H9 (cell line): Measurements from ENCODE around the gene UBR2. TPM values are rescaled to one million over a fixed set of nuclear protein-coding genes. Genes with fewer than 3 reads are reported as not detected.

Source experiments
- DNase-seq: peaks from one replicate; pipeline ENCODE4 v3.0.0-alpha.2; 2017
- H2AFZ ChIP-seq: one replicate; pipeline ENCODE4 v1.6.1; 2013; ENCODE audit warnings: mild to moderate bottlenecking, low read length, control low read depth, moderate library complexity
- H2AK5ac ChIP-seq: 2 replicates; pipeline ENCODE4 v1.6.1; 2013; ENCODE audit warnings: low read length, control low read depth, mixed read lengths; ENCODE audit not compliant: insufficient read length
- H2BK120ac ChIP-seq: one replicate; pipeline ENCODE4 v1.6.1; 2013; ENCODE audit warnings: low read depth, mild to moderate bottlenecking, low read length, control low read depth, inconsistent platforms; ENCODE audit not compliant: poor library complexity, severe bottlenecking
- H2BK12ac ChIP-seq: 2 replicates; pipeline ENCODE4 v1.6.1; 2013; ENCODE audit warnings: low read length, control low read depth, mixed read lengths, low read depth; ENCODE audit not compliant: insufficient read length
- H2BK15ac ChIP-seq: 2 replicates; pipeline ENCODE4 v1.6.1; 2013; ENCODE audit warnings: low read depth, low read length, control low read depth
- H2BK20ac ChIP-seq: one replicate; pipeline ENCODE4 v1.6.1; 2013; ENCODE audit warnings: low read depth, mild to moderate bottlenecking, low read length, control low read depth, inconsistent platforms; ENCODE audit not compliant: poor library complexity, severe bottlenecking
- H2BK5ac ChIP-seq: 2 replicates; pipeline ENCODE4 v1.6.1; 2013; ENCODE audit warnings: low read length, control low read depth, mixed read lengths; ENCODE audit not compliant: insufficient read length
- H3K14ac ChIP-seq: 2 replicates; pipeline ENCODE4 v1.6.1; 2013; ENCODE audit warnings: low read length, control low read depth; ENCODE audit not compliant: insufficient read depth
- H3K18ac ChIP-seq: 2 replicates; pipeline ENCODE4 v1.6.1; 2013; ENCODE audit warnings: low read depth, mild to moderate bottlenecking, mixed read lengths, low read length, control low read depth; ENCODE audit not compliant: insufficient read length
- H3K23ac ChIP-seq: 2 replicates; pipeline ENCODE4 v1.6.1; 2013; ENCODE audit warnings: low read length, control low read depth, mixed read lengths, low read depth; ENCODE audit not compliant: insufficient read length
- H3K23me2 ChIP-seq: 2 replicates; pipeline ENCODE4 v1.6.1; 2013; ENCODE audit warnings: low read depth, mild to moderate bottlenecking, mixed read lengths, low read length, control low read depth; ENCODE audit not compliant: insufficient read length, poor library complexity, severe bottlenecking
- H3K27ac ChIP-seq: 2 replicates; pipeline ENCODE4 v1.5.1; 2013; ENCODE audit warnings: low read length, control low read depth, mixed read lengths, low read depth; ENCODE audit not compliant: insufficient read length
- H3K27me3 ChIP-seq: 2 replicates; pipeline ENCODE4 v1.6.1; 2013; ENCODE audit warnings: low read length, control low read depth, inconsistent platforms; ENCODE audit not compliant: insufficient read depth
- H3K4ac ChIP-seq: 2 replicates; pipeline ENCODE4 v1.6.1; 2013; ENCODE audit warnings: low read depth, mild to moderate bottlenecking, control low read depth, inconsistent platforms, low read length, moderate library complexity
- H3K4me1 ChIP-seq: 2 replicates; pipeline ENCODE4 v1.6.1; 2013; ENCODE audit warnings: low read length, control low read depth, inconsistent platforms; ENCODE audit not compliant: insufficient read depth
- H3K4me2 ChIP-seq: 2 replicates; pipeline ENCODE4 v1.6.1; 2013; ENCODE audit warnings: low read length, control low read depth, mixed read lengths; ENCODE audit not compliant: insufficient read length, insufficient read depth
- H3K56ac ChIP-seq: 2 replicates; pipeline ENCODE4 v1.6.1; 2013; ENCODE audit warnings: low read depth, mild to moderate bottlenecking, mixed read lengths, low read length, control low read depth; ENCODE audit not compliant: insufficient read length
- H3K79me1 ChIP-seq: 2 replicates; pipeline ENCODE4 v1.6.1; 2013; ENCODE audit warnings: low read depth, mild to moderate bottlenecking, moderate library complexity, low read length, control low read depth, inconsistent platforms; ENCODE audit not compliant: insufficient read depth, poor library complexity, severe bottlenecking
- H3K79me2 ChIP-seq: 2 replicates; pipeline ENCODE4 v1.6.1; 2013; ENCODE audit warnings: low read length, control low read depth, inconsistent platforms; ENCODE audit not compliant: insufficient read depth
- H3K9ac ChIP-seq: 2 replicates; pipeline ENCODE4 v1.6.1; 2013; ENCODE audit warnings: low read length, control low read depth, mixed read lengths; ENCODE audit not compliant: insufficient read length; ENCODE audit errors: extremely low read depth
- H3K9me3 ChIP-seq: one replicate; pipeline ENCODE4 v1.6.1; 2013; ENCODE audit warnings: low read depth, low read length, inconsistent platforms; ENCODE audit not compliant: control insufficient read depth
- H3T11ph ChIP-seq: one replicate; pipeline ENCODE4 v1.6.1; 2013; ENCODE audit warnings: mild to moderate bottlenecking, low read length, control low read depth, inconsistent platforms
- H4K20me1 ChIP-seq: one replicate; pipeline ENCODE4 v1.6.1; 2013; ENCODE audit not compliant: control insufficient read depth, insufficient read length, insufficient read depth
- H4K5ac ChIP-seq: 2 replicates; pipeline ENCODE4 v1.6.1; 2013; ENCODE audit warnings: low read depth, mild to moderate bottlenecking, mixed read lengths, low read length, control low read depth; ENCODE audit not compliant: insufficient read length
- H4K8ac ChIP-seq: replicated peaks from 2 replicates; pipeline ENCODE4 v1.6.1; 2013; ENCODE audit warnings: low read length, control low read depth, mixed read lengths, low read depth; ENCODE audit not compliant: insufficient read length
- H4K91ac ChIP-seq: 2 replicates; pipeline ENCODE4 v1.6.1; 2013; ENCODE audit warnings: low read depth, mild to moderate bottlenecking, moderate library complexity, mixed read lengths, low read length, control low read depth; ENCODE audit not compliant: insufficient read length
- H3K27ac Mint-ChIP-seq, 3 experiments: 2 replicates in 2 of 3; 3 replicates in 1 of 3; pipeline ENCODE4 v1.8.0; 2020 to 2021; ENCODE audit warnings: mixed read lengths in 3 of 3, mild to moderate bottlenecking in 1 of 3, moderate library complexity in 1 of 3
- H3K27me3 Mint-ChIP-seq: 2 replicates; pipeline ENCODE4 v1.8.0; 2021; ENCODE audit warnings: low read depth, mild to moderate bottlenecking, moderate library complexity, mixed read lengths
- H3K36me3 Mint-ChIP-seq, 3 experiments: 2 replicates in 2 of 3; 3 replicates in 1 of 3; pipeline ENCODE4 v1.8.0; 2020 to 2021; ENCODE audit warnings: low read depth in 3 of 3, mixed read lengths in 3 of 3; ENCODE audit not compliant: insufficient read depth in 1 of 3
- H3K4me1 Mint-ChIP-seq, 2 experiments: 2 replicates each; pipeline ENCODE4 v1.8.0; 2020; ENCODE audit warnings: mixed read lengths in 2 of 2
- H3K4me3 Mint-ChIP-seq, 2 experiments: 2 replicates in 1 of 2; 3 replicates in 1 of 2; pipeline ENCODE4 v1.8.0; 2020 to 2021; ENCODE audit warnings: mild to moderate bottlenecking in 2 of 2, mixed read lengths in 2 of 2, moderate library complexity in 1 of 2
- H3K9me3 Mint-ChIP-seq, 2 experiments: 2 replicates in 1 of 2; 3 replicates in 1 of 2; pipeline ENCODE4 v1.8.0; 2020; ENCODE audit warnings: mild to moderate bottlenecking in 2 of 2, mixed read lengths in 2 of 2, moderate library complexity in 1 of 2
- CTCF ChIP-seq: fragments of 200-600 bp; sonication (generic); conservative IDR thresholded peaks from 3 replicates; pipeline ENCODE4 v1.8.0; 2021; ENCODE audit warnings: antibody characterized with exemption, mild to moderate bottlenecking
- WGBS: extraction: QIAGEN DNeasy Blood & Tissue Kit; methylation state at CpG from one replicate; pipeline ENCODE4 v1.1.7; 2013; ENCODE audit warnings: missing lambda C conversion rate, low lambda C conversion rate, mixed read lengths; ENCODE audit not compliant: insufficient read length; ENCODE audit errors: extremely low coverage; 5-methylcytosine and 5-hydroxymethylcytosine counted together
- total RNA-seq: library from RNA; stranded (reverse); gene quantifications from 2 replicates; pipeline ENCODE4 v1.2.1, GENCODE V29; 2021

The UBR2 gene
- total RNA-seq, 1 experiment from 2014 or later = 18.7 TPM

- H3K56ac ChIP-seq = no peak overlapping the region
- H4K91ac ChIP-seq = no peak overlapping the region
- Mint-ChIP-seq H3K36me3 (peaks cover 5 to 17% (median 5%) of the 10 kb centered on the region in 3 experiments; a peak in 5 of 7 replicates), H3K4me3 (no peak overlapping the region), H3K4me1 (no peaks in the 10 kb centered on the region; a peak in 1 of 4 replicates), H3K27me3 (no peaks in the 10 kb centered on the region), H3K27ac (no peak overlapping the region; a peak in 1 of 7 replicates), H3K9me3 (no peaks in the 10 kb centered on the region)
- H3K23ac ChIP-seq = no peak overlapping the region
- no peak overlapping the region for H3K27ac ChIP-seq
- H2BK120ac ChIP-seq = no peak overlapping the region
- H3K9me3 ChIP-seq = no peaks in the 10 kb centered on the region
- H3K14ac ChIP-seq = no peak overlapping the region
- H3K9ac ChIP-seq = no peak overlapping the region
- DNase-seq = no peak
- H3K27me3 ChIP-seq = no peaks in the 10 kb centered on the region
- no peaks in the 10 kb centered on the region for H3K4me1 ChIP-seq
- H2BK12ac ChIP-seq = no peak overlapping the region
- no peak for TF ChIP-seq CTCF
- no peak overlapping the region for H3T11ph ChIP-seq
- H4K20me1 ChIP-seq = no peaks in the 10 kb centered on the region
- H3K79me2 ChIP-seq = no peaks in the 10 kb centered on the region
- H4K8ac ChIP-seq = no peak overlapping the region
- H2BK5ac ChIP-seq = no peak overlapping the region
- no peaks in the 10 kb centered on the region for H3K23me2 ChIP-seq
- no peak overlapping the region for H2AK5ac ChIP-seq
- no peak overlapping the region for H3K18ac ChIP-seq
- no peak overlapping the region for H2AFZ ChIP-seq
- H3K4ac ChIP-seq = no peak overlapping the region
- WGBS = no CpG with 5 or more reads among the region's 5 CpGs
- H3K4me2 ChIP-seq = no peak overlapping the region
- no peaks in the 10 kb centered on the region for H3K79me1 ChIP-seq
- no peak overlapping the region for H4K5ac ChIP-seq
- H2BK15ac ChIP-seq = no peak overlapping the region
- H2BK20ac ChIP-seq = no peak overlapping the region
Observed at GRCh38 chr6:42697268-42697655, 133.4 kb downstream of the UBR2 start.
